Fibroblast of lung (primary cell): ENCODE measurements around the gene NEURL1. TPM values are rescaled to one million over a fixed set of nuclear protein-coding genes. Genes with fewer than 3 reads are reported as not detected.

Experiments used
- DNase-seq, 2 donors: peaks; one replicate each; pipeline versions ENCODE4 v3.0.0 to v3.0.0-alpha.2; 2010; ENCODE audit warnings: low read depth in 2 of 2
- H2AFZ ChIP-seq: 2 replicates; pipeline ENCODE4 v1.5.1; 2012; ENCODE audit warnings: low read length, control low read depth, inconsistent platforms
- H3K27ac ChIP-seq: 2 replicates; pipeline ENCODE4 v1.5.1; 2011; ENCODE audit warnings: low read length, control low read depth; ENCODE audit not compliant: insufficient read depth
- H3K27me3 ChIP-seq: 2 replicates; pipeline ENCODE4 v1.5.1; 2011; ENCODE audit warnings: mild to moderate bottlenecking, low read length; ENCODE audit not compliant: control insufficient read depth, insufficient read depth
- H3K36me3 ChIP-seq: 2 replicates; pipeline ENCODE4 v1.5.1; 2011; ENCODE audit warnings: low read length; ENCODE audit not compliant: control insufficient read depth, insufficient read depth
- H3K4me1 ChIP-seq: 2 replicates; pipeline ENCODE4 v1.5.1; 2011; ENCODE audit warnings: low read length; ENCODE audit not compliant: control insufficient read depth, insufficient read depth; ENCODE audit errors: extremely low read depth
- H3K4me2 ChIP-seq: 2 replicates; pipeline ENCODE4 v1.5.1; 2011; ENCODE audit warnings: low read length, control low read depth; ENCODE audit not compliant: insufficient read depth; ENCODE audit errors: extremely low read depth
- H3K4me3 ChIP-seq, 4 experiments: fragments of 200-600 bp in 1 of 4; sonication (generic) in 1 of 4; replicated peaks in 1 of 4; 2 replicates each; pipeline ENCODE4 v1.5.1; 2011 to 2016; ENCODE audit warnings: low read length in 4 of 4, low read depth in 3 of 4, mild to moderate bottlenecking in 3 of 4, control low read depth in 2 of 4, inconsistent platforms in 1 of 4, mixed read lengths in 1 of 4; ENCODE audit not compliant: insufficient read depth in 1 of 4; ENCODE audit errors: control extremely low read depth in 1 of 4
- H3K79me2 ChIP-seq: 2 replicates; pipeline ENCODE4 v1.5.1; 2012; ENCODE audit warnings: mild to moderate bottlenecking, low read length, inconsistent platforms; ENCODE audit not compliant: control insufficient read depth, insufficient read depth
- H3K9ac ChIP-seq: 2 replicates; pipeline ENCODE4 v1.5.1; 2011; ENCODE audit warnings: mild to moderate bottlenecking, low read length, control low read depth; ENCODE audit not compliant: insufficient read depth
- H3K9me3 ChIP-seq: 2 replicates; pipeline ENCODE4 v1.5.1; 2012; ENCODE audit warnings: low read depth, low read length; ENCODE audit not compliant: control insufficient read depth, insufficient read depth
- H4K20me1 ChIP-seq: 2 replicates; pipeline ENCODE4 v1.5.1; 2011; ENCODE audit warnings: low read length; ENCODE audit not compliant: control insufficient read depth, insufficient read depth; ENCODE audit errors: extremely low read depth
- EZH2 ChIP-seq: IDR thresholded peaks from 2 replicates; pipeline ENCODE4 v1.5.1; 2012; ENCODE audit warnings: low read length, control low read depth, mild to moderate bottlenecking; ENCODE audit errors: missing control alignments
- polyA plus RNA-seq, 2 donors: library from polyadenylated mRNA; depleted of rRNA in 1 of 2; stranded (reverse) in 1 of 2; unstranded in 1 of 2; fragments of >200 nt; gene quantifications; 2 replicates each; pipeline ENCODE4 v1.2.1, GENCODE V29; 2011 to 2012; ENCODE audit warnings: missing spikeins in 1 of 2
- total RNA-seq: library from RNA; depleted of rRNA; stranded (reverse); fragments of >200 nt; gene quantifications from 2 replicates; pipeline ENCODE4 v1.2.1, GENCODE V29; 2014
- TF ChIP-seq, protein P1 (sequence below), 2 donors: IDR thresholded peaks in 1 of 2; conservative IDR thresholded peaks in 1 of 2; 1 replicate in 1 of 2; 2 replicates in 1 of 2; pipeline ENCODE4 v1.5.1; 2011 to 2012; ENCODE audit warnings: low read length in 2 of 2, control low read depth in 1 of 2, inconsistent platforms in 1 of 2, low read depth in 1 of 2, mild to moderate bottlenecking in 1 of 2

Gene NEURL1
- total and polyA plus RNA-seq, 2 donors (not counting 1 experiment from before 2014, with no cell fraction given), result 0.12 TPM; not detected in 1

DNA sequence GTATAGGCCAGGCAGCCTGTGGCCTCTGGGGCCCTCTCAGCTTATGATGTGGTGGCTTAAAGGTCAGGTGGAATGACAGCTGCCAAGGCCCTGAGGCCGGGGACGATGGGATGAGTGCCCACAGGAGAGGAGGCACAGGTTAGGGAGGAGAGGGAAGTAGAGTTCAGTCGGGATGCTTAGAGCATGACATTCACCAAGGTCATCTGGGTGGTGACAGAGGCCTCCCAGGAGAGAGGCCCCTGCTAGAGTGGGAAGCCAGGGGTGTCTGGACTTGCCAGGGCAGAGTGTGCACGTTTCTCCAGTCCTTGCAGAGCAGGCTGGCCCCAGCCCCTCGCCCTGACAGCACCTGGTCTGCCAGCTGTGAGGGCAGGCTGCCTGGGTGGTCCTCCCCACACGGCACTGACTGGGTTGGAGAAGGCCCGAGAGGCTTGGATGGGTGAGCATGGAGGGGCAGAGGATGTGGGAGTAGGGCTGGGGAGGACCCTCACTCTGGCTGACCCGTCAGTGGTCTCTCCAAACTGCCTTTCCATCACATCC, 36.3 kb upstream of the NEURL1 start:
- H3K4me1 ChIP-seq, result peaks cover 7% of the 10 kb centered on the region
- no peak for DNase-seq
- H3K4me2 ChIP-seq, result no peak overlapping the region
- H3K9ac ChIP-seq, result no peak overlapping the region
- H2AFZ ChIP-seq, result no peak overlapping the region
- no peak overlapping the region for H3K27ac ChIP-seq
- no peaks in the 10 kb centered on the region for H4K20me1 ChIP-seq
- no peak overlapping the region for H3K4me3 ChIP-seq
- H3K79me2 ChIP-seq, result no peaks in the 10 kb centered on the region
- TF ChIP-seq, protein P1, sequence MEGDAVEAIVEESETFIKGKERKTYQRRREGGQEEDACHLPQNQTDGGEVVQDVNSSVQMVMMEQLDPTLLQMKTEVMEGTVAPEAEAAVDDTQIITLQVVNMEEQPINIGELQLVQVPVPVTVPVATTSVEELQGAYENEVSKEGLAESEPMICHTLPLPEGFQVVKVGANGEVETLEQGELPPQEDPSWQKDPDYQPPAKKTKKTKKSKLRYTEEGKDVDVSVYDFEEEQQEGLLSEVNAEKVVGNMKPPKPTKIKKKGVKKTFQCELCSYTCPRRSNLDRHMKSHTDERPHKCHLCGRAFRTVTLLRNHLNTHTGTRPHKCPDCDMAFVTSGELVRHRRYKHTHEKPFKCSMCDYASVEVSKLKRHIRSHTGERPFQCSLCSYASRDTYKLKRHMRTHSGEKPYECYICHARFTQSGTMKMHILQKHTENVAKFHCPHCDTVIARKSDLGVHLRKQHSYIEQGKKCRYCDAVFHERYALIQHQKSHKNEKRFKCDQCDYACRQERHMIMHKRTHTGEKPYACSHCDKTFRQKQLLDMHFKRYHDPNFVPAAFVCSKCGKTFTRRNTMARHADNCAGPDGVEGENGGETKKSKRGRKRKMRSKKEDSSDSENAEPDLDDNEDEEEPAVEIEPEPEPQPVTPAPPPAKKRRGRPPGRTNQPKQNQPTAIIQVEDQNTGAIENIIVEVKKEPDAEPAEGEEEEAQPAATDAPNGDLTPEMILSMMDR (conservative IDR thresholded peaks at IDR 0.05 in 1 of 2, IDR thresholded peaks at IDR 0.05 in 1 of 2; ENCODE audit: low read depth in 1 of 2, low read length in 2 of 2), result no peak
- TF ChIP-seq EZH2, result no peak
- H3K9me3 ChIP-seq, result no peaks in the 10 kb centered on the region
- no peaks in the 10 kb centered on the region for H3K27me3 ChIP-seq
- H3K36me3 ChIP-seq, result no peaks in the 10 kb centered on the region

DNA sequence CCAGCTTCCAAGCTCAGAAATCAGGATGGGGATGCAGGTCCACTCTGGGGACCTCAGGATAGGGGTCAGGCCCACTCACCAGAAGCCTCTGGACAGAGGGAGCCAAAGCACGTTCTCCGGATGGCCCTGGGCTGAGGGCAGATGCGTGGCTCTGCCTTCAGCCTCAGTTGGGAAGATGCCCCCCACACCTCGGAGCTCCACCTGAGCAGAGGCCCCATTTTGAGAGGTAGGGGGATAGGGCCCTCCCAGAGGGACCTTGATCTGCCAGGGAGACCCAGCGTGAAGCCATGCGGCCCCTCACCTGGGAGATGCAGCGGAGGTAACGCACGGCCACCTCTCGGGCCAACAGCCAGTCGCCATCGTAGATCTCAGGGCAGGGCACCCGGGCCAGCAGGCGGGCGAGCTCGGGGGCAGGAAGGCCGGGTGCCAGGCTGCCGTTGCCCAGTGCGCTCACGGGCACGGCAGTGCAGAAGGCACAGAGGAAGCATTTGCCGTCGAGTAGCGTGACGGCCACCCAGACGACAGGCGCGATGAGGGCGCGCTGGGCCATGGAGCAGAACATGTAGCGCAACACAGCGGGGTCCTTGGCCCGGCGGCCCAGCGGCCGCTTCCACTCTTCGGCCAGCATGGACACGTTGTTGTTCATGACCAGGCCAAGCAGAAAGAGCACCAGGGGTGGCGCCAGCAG, 35.5 kb upstream of the NEURL1 start:
- Histone ChIP-seq H3K9me3 (no peaks in the 10 kb centered on the region), H3K27me3 (no peaks in the 10 kb centered on the region), H4K20me1 (no peaks in the 10 kb centered on the region), H3K27ac (no peak overlapping the region), H3K36me3 (no peaks in the 10 kb centered on the region), H3K4me1 (peaks cover under 1% of the 10 kb centered on the region), H3K79me2 (no peaks in the 10 kb centered on the region), H3K9ac (no peak overlapping the region), H2AFZ (no peak overlapping the region), H3K4me2 (no peak overlapping the region), H3K4me3 (no peak overlapping the region)
- no peak for DNase-seq
- no peak for TF ChIP-seq EZH2
- TF ChIP-seq, protein P1 (conservative IDR thresholded peaks at IDR 0.05 in 1 of 2, IDR thresholded peaks at IDR 0.05 in 1 of 2; ENCODE audit: low read depth in 1 of 2, low read length in 2 of 2), result no peak

DNA sequence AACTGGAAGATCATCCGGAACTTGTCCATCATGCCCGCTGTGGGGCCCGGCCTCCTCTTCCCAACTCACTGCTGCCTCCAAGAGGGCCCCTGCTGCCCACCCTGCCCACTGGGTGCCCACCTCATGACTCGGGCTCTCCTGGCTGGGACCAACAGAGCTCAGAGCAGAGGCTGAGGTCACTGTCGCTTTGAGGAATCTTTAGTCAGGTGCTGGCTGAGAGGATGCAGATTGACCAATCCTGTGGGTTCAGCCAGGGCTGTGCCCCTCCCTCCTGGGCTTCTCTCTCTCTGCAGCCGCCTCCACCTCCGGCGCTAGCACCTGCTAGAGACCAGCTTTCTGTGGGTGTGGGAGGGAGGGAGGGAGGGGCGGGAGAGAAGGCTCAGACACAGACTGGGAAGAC, 34.8 kb upstream of the NEURL1 start, which contains the start of gene CALHM1:
CALHM1 (minus strand) TSS at position 181 of the 400 bp plus-strand sequence; CDS start at position 32, 149 bp downstream.
- no peak within 1 kb of the TSS for H3K27ac ChIP-seq
- H3K9me3 ChIP-seq, result no peaks in the 10 kb centered on the region
- H2AFZ ChIP-seq, result no peak within 1 kb of the TSS
- no peaks in the 10 kb centered on the region for H3K36me3 ChIP-seq
- no peaks in the 10 kb centered on the region for H3K4me1 ChIP-seq
- H4K20me1 ChIP-seq, result no peaks in the 10 kb centered on the region
- no peak within 1 kb of the TSS for H3K4me3 ChIP-seq
- no peaks in the 10 kb centered on the region for H3K27me3 ChIP-seq
- H3K4me2 ChIP-seq, result no peak within 1 kb of the TSS
- no peak within 1 kb of the TSS for H3K9ac ChIP-seq
- DNase-seq, result no peak
- no peaks in the 10 kb centered on the region for H3K79me2 ChIP-seq
- TF ChIP-seq EZH2, result no peak
- TF ChIP-seq, protein P1 (conservative IDR thresholded peaks at IDR 0.05 in 1 of 2, IDR thresholded peaks at IDR 0.05 in 1 of 2; ENCODE audit: low read depth in 1 of 2, low read length in 2 of 2), result no peak
